GM21528 (cell line): ENCODE measurements around the gene PROM2.

Experiments used
- ATAC-seq: cut with Tn5 transposase; IDR thresholded peaks from one replicate; pipeline ENCODE4 v1.9.1; 2021; ENCODE audit warnings: mild to moderate bottlenecking, moderate library complexity; ENCODE audit not compliant: unreplicated experiment, low FRiP score

The PROM2 gene

DNA sequence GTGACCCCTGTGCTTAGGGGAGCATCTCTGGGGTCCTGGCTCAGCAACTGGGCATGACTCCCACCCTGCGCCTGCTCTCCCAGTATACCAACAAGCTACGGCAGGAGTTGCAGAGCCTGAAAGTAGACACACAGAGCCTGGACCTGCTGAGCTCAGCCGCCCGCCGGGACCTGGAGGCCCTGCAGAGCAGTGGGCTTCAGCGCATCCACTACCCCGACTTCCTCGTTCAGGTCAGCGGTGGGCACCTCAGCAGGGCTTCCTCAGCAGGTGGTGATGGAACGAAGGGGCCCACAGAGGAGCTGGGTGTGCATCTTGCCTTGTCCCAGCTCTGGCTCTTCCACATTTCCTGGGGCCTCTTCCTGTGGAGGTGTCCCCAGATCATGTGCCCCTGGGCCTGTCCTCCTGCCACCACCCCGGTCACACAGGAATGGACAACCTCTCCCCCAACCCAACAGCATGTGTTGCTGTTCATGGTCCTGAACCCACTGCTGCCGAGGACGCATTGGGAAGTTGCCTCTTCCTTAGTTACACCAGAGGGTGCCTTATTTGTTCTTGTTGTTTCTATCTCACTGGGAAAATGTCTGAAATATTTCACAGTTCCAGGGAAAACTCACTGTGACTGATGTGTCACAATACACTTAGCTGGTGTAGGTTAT is 10.8 kb downstream of the PROM2 start:
- ATAC-seq = no peak

DNA sequence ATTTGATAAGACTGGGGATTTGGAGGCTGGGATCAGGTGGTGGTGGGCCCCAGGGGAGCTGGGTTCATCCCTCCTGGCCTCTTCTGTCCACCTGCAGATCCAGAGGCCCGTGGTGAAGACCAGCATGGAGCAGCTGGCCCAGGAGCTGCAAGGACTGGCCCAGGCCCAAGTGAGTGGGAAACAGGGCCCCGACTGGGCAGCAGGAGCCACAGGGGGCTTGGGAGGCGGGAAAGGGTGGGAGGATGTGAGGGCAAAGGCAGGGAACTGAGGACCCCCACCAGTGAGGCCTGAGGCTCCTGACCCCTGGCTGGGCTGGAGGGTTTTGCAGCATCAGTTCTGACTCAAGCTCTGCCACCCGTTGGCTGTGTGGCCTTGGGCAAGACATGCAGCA is 11.3 kb downstream of the PROM2 start:
- ATAC-seq = no peak

DNA sequence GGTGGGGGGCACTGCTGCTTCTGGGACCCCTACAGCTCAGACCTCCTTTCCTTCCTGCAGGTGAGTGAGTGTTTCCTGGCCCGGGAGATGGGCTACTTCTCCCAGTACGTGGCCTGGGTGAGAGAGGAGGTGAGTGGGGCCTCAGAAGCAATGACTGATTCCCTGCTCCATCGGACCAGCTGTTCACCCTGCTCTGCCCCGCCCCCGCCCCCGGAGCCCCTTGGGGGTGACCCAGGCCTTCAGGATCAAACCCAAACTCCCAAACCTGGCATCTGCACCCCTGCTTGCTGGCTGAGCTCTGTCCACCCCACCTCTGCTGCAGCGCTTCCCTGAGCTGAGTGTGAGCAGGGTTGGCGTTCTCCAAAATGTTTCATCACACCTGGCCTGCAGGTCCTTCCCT is 13.1 kb downstream of the PROM2 start:
- ATAC-seq = no peak

DNA sequence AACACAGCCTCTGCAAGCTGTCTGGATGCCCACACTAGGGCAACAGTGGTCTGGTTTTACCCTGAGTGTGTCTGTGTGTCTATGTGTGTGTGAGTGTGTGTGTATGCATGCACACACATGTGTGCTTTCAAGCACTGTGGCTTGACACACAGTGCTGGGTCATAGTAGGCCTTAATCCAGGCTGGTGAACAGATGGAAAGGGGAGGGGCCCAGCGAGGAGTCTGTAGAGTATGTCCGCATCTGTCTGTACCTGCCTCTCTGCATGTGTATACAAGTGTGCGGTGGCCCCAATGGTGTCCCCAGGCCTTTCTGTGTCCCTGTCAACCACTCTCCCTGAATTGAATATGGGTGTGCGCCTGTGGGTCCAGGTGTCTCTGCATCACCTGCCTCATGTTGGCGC is 13.6 kb downstream of the PROM2 start:
- ATAC-seq = no peak

DNA sequence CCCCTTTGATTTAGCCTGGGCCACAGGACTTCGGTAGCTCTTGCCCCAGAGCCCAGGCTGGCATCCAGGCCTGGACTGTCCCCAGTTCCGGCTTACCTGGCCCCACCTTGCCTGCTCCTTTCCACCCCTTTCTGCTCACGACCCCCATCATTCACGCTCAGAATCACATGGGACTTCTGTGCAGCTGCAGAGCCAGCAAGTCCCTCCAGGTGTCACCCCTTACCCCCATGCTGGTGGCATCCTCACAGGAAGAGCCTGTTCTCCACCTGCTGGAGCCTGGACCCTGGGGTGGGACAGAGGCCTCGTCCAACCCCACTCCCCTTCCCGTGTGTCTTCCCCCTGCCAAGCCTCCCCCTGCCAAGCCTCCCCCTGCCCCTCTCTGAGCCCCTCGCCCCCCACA is 15.0 kb downstream of the PROM2 start:
- ATAC-seq = no peak

DNA sequence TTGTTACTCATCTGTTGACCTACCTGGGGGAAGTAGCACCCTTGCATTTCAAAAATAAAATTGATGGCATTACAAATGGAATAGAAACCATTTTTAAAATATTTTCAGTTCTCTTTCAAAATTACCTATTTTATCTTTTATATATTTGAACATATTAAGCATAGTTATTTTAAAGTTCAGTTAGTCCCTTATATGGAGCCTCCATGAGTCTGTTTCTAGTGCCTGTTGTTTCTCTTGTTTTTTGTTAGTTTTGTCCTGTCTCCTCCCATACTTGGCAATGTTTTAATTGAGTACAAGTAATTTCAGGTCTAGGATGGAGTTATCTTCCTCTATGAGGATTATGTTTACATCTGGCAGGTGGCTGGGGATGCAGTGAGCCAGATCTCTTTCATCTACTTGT is 17.0 kb downstream of the PROM2 start:
- no peak for ATAC-seq

DNA sequence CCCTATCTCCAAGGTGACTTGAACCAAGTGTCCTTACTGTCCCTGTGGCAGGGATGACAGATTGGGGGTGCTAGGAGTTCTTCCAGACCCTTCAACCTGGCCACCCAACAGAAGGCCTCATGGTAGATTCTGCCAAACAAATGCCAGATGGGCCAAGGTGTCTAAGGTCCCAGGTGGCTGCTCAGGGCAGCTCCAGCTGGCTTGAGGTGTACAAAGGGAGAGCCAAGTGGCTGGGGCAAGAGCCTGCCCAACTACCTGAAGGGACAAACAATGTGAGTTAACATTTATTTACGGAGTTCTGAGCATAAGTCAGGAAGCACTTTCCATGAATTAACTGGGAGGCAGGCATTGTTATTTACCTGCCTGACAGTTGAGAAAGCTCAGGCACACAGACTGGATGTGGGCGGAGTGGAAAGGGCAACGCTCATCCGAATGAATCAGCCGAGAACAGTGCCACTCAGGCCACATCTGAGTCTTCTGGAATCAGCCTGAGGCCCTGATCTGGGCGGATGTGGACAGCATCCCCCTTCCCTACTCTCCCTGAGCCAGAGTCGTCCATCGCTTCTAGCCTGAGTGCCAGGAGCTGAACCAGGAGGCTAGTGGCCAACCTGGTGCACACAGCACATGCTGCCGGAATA is 18.5 kb downstream of the PROM2 start:
- ATAC-seq = no peak

DNA sequence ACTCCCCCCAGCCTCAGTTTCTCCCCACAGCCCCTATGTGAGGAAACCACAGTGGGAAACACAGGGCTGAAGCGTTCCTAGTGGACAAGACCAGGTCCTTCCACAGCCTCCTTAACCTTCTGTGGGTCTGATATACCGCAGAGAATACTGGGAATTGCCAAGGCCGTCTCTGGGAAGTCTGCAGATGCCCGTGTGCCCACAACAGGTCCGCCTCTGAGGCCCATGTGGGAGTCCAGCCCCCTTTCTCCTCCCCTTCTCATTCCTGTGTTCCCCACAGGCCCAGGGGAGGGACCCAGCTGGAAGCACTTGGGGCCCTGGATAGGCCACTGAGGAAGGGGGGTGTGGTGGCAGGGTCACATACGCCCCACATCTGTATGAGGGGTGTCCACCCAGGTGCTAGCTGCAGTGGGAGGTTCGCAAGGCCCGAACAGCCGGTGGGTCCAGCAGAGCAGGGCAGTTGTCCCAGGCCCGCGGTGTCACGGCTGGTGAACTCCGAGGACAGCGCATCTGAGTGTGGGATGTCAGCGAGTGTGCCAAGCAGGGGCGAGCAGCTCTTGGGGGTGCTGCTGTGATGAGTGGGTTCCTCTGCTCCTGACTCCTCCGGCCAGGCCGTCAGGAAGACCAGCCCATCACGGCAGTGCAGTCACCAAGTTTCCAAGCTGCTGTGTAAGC is 20.5 kb downstream of the PROM2 start:
- no peak for ATAC-seq

DNA sequence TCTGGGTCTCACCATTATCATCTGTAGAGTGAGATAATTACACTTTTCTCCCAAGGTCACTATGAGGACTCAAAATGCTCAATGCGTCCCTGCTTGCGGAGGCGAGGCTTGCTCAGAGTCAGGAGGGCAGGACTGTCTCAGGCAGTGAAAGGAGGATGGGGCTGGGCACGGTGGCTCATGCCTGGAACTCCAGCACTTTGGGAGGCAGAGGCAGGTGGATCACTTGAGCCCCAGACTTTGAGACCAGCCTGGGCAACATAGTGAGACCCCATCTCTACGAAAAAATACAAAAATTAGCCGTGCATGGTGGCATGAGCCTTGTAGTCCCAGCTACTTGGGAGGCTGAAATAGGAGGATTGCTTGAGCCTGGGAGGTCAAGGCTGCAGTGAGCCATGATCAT is 21.1 kb downstream of the PROM2 start:
- no peak for ATAC-seq

DNA sequence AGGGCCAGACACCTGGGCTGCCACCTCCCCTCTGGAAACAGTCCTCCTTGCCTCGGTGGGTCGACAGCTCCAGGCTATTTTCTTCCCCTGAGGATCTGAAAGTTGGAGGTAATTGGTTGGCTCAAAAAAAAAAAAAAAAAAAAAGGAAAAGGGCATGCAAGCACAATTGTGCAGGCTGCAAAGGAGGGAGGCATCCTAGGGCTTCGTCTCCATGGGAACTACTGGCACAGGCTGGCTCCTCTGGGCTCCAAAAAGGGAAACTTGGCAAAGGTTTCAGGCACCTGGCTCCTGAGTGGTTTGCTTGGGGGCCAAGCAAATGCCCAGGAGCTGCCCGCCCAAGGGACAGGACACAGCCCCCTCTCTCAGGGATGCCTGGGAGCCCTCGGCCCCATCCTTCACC is 21.8 kb downstream of the PROM2 start:
- no peak for ATAC-seq

DNA sequence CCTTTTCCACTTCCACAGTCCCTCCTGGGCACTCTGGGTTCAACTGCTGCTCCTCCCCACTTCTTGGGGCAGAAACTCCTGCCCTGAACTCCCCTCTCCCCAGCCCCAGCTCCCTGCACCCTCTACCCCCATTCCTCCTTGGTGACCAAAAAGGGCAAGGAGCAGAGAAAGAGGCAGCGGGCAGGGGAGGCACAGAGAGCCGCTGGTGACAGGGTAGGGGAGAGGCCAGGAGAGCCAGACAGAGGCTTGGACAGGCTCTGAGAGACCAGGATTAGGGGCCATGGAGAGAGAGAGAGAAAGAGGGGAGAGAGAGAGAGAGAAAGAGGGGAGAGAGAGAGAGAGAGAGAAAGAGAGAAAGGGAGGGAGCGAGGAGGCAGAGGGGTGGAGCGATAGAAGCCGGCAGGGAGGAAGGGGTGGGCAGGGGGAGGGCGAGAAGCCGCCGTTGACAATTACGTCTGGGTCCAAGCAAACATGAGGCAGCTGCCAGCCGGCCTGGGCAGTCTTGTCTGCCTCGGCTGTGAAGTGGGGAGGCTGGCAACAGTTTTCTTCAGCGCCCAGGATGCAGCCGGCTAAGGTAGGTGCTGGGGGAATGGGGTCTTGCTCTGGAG is 22.7 kb downstream of the PROM2 start, which contains the start of gene KCNIP3:
KCNIP3 (plus strand) TSS at position 468 of the 608 bp plus-strand sequence; CDS start at position 560, 92 bp downstream.
- ATAC-seq = no peak

DNA sequence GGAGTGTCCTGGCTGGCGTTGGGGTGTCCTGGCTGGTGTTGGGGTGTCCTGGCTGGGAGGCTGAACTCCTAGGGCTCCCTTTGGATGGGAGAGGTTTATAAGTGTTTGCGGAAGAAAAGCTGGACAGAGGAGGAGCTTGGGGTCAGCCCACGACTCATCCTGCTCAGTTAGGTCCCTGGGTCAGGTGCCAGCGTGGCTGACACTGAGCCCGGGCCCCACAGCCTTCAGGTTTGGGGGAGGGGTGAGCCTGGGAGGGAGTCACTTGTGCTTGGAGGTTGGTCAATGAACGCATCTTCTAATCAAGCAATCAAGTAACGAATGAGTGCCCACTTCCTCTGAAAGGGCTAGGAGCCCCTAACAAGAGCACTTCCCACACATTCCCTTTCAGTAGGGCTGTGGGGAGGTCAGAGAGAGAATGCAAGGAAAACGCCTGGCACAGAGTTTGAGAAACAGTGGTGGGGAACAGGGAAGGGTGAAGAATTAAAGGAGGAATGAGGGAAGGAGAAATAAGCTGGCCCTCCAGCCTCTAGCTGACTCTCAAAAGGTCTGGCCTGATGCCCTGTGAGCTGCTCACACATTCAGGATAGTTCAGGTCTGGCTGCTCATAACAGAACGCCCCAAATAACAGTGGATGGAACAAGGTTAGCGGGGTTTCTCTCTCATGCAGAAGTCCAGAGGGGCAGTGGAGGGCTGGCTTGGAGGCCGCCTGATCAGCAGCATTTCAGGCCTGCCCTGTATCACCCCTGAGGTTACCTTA is 23.6 kb downstream of the PROM2 start:
- ATAC-seq = no peak

DNA sequence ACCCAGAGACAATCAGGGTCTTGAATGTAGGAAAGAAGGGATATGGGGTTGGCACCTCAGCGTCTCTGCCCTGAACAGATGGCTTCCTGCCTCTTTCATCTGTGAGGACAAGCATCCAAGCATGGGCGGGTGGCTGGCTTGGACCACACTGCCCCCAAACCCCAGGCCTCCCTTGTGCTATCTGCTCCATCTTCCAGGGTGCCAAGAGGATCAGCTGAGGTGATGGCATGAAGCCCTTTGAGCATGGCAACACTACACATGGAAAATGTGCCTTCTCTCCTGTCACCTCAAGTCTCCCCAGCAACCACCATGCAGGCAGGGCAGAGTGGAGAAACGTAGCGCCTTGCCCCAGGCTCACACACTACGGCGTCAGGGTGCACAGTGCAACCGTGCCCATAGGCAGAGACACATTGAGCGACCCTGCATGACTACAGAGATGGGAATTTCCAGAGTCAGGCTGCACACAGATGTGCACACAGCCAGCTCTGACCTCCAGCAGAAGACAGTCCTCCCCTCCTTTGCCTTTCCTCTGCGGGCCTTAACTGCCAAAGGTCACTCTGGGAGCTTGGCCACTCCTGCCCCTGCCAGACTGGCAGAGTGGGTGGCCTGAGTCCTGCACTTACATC is 24.4 kb downstream of the PROM2 start:
- no peak for ATAC-seq

DNA sequence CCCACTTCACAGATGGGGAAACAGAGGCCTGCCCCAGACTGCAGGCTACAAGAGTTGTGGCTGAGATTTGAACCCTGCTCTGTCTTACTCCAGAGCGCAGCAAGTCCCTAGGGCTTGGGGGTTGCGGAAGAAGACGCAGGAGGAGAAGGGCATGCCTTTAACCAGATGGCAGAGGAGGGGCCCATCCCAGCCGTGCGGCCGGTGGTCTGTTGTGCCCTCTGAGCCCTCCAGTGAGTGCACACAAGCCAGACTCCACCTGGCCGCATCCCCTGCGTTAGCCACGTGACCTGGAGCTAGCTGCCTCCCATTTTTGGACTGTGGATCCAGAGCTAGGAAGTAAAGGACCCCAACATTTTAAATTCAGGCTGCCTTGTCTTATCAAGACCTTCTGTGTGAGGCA is 25.7 kb downstream of the PROM2 start:
- no peak for ATAC-seq

DNA sequence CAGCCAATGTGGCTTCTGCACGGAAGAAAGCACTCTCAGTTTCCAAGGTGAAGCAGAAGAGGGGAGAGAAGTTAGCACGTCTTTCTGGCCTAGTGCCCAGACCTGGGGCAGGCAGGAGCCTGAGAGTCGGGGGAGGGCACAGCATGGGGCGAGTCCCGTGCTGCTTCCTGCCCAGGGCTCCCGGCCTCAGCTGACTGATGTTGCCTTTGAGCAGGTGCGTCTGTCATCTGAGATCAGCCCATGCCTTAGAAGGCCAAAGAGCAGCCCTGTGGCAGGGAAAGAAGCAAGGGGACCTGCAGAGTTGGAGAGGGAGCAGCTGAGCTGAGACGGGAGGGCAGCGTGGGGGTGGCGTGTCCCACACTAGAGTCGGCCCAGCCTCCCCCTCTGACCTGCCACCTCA is 26.2 kb downstream of the PROM2 start:
- no peak for ATAC-seq

DNA sequence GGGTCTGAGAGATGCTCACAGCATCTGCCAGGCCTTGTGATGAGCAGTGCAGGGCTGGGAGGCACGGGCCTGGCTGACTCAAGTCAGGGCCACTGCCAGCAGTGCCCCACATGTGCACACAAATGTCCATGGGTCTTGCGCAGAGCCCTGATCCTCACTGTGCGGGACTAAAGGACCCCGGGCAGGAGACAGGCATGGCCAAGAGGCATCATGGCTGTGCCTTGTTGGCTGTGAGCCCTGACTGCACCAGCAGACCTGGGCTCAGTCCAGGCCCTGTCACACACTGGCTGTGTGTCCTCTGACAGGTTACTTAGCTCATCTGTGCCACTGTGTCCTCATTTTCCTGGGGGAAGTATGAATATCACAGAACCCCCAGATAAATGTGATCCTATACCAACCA is 26.9 kb downstream of the PROM2 start:
- no peak for ATAC-seq

DNA sequence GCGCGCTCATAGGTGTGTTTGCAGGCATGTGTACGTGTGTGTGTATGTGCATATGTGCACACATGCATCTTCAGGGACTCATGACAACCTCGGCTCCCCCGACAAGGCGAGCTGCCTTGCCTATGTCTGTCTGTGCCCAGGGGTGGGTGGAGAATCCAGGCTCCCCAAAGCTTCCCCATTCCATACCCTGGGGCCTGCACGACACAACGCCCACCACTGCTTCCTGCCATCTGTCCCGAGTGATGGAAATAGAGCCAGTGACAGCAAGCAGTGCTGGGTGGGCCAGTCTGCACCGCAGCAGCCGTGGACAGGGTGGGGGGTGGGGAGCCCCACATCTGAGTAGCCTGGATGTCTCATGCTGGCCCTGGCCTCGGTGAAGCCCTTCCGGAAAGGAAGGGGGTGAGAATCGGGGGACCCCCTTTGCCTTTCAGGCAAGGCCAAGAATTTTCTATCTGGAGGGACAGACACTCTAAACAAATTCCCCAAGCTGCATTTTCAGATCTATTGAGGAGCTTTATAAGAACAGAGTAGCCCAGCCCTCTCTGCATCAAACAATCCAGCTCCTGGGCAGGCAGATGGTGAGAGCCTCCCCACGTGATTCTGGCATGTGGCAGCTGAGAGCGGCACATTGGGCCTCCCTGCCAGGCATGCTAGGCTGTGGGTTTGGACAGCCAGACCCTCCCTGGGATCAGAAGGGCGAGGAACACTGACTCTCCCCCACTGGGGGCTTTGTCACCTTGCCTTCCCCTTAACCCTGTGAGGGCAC is 27.8 kb downstream of the PROM2 start:
- ATAC-seq = no peak

DNA sequence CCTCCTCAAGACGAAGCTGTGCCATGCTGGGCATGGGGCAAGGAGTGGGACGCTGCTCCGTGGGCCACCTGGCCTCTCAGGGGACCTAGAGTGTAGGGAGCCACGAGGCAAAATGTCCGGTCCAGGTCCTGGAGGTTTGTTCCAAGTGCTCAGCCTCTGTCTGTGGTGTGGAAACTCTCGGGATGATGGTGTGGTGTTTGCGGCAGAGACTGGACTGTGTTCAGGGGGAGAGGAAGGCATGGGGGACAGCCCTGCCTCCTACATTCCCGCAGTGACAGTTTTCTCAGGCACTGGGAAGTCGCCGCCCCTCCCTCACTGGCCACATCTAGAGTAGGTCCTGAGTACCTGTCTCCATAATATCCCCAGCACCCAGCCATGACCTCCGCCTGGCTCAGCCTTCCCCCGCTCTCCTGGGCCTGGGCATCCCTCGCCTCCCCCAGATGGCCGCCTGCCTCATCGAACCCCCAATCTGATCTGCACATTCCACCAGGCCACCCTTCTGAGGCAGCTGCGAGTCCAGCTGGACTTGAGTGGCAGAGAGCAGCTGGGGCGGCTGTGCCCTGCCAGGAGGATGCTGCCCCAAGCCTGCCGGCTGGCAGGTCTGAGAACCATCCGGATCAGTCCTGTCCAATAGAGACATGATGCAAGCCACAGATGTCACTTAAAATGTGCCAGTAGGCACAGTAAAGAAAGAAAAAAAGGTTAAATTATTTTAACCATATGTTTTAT is 29.1 kb downstream of the PROM2 start:
- ATAC-seq = no peak
